Spinal cord (tissue), 10 donors: ENCODE data around the gene SAFB2. TPM values are rescaled to one million over a fixed set of nuclear protein-coding genes. Genes with fewer than 3 reads are reported as not detected.

Source experiments
- DNase-seq, 6 donors: peaks; one replicate each; pipeline versions ENCODE4 v3.0.0 to v3.0.0-alpha.2; 2013 to 2015; ENCODE audit warnings: low spot score in 6 of 6, low read depth in 4 of 6
- H3K27ac ChIP-seq: one replicate; pipeline ENCODE4 v1.5.1; 2013; ENCODE audit warnings: low read depth, low read length, control low read depth
- H3K27me3 ChIP-seq: one replicate; pipeline ENCODE4 v1.6.1; 2013; ENCODE audit warnings: low read length; ENCODE audit not compliant: control insufficient read depth, insufficient read depth
- H3K36me3 ChIP-seq: one replicate; pipeline ENCODE4 v1.6.1; 2013; ENCODE audit warnings: low read length; ENCODE audit not compliant: control insufficient read depth, insufficient read depth
- H3K4me1 ChIP-seq: one replicate; pipeline ENCODE4 v1.6.1; 2013; ENCODE audit warnings: low read length; ENCODE audit not compliant: control insufficient read depth, insufficient read depth
- H3K4me3 ChIP-seq: one replicate; pipeline ENCODE4 v1.5.1; 2013; ENCODE audit warnings: low read depth, low read length, control low read depth
- H3K9me3 ChIP-seq: one replicate; pipeline ENCODE4 v1.6.1; 2013; ENCODE audit warnings: low read length; ENCODE audit not compliant: control insufficient read depth, insufficient read depth
- WGBS: methylation state at CpG from one replicate; pipeline ENCODE4 v1.1.5; 2013; ENCODE audit warnings: missing lambda C conversion rate; ENCODE audit not compliant: insufficient coverage; 5-methylcytosine and 5-hydroxymethylcytosine counted together
- polyA plus RNA-seq, 2 donors: library from polyadenylated mRNA; unstranded; fragments of 120-200 nt; gene quantifications; one replicate each; pipeline ENCODE4 v1.2.1, GENCODE V29; 2013; ENCODE audit not compliant: insufficient read length in 2 of 2
- total RNA-seq, 2 donors: library from RNA; depleted of rRNA in 1 of 2; stranded (reverse); fragments of 120-200 nt in 1 of 2; fragments of >200 nt in 1 of 2; gene quantifications; one replicate each; pipeline versions ENCODE4 v1.2.3 to v1.2.4, GENCODE V29; 2013 to 2014
- donor health status: healthy.

SAFB2 gene
- total and polyA plus RNA-seq, 4 donors: 36.6 to 122 (median 67.4) TPM

DNA sequence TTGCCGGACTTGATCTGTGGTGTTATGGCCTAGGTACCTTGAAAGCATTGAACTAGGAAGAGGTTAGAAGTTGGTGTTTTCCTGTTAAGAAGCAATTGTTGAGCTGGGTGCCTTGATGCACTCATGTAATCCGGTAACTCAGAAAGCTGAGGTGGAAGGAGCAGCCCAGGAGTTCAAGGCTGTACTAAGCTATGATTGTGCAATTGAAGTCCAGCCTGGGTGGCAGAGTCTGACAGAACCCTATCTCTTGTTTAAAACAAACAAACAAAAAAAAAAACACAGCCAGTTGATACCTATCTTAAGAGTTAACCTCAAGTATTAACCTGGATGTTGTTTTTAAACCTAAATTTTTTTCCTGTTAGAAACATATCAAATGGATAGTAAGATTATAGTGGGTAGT, 19.6 kb upstream of the SAFB2 start:
- no peak for DNase-seq
- Histone ChIP-seq H3K9me3 (no peaks in the 10 kb centered on the region), H3K4me3 (no peak overlapping the region), H3K36me3 (peaks cover 41% of the 10 kb centered on the region), H3K27ac (no peak overlapping the region), H3K27me3 (no peaks in the 10 kb centered on the region), H3K4me1 (no peaks in the 10 kb centered on the region)
- WGBS: 100% methylated on average over 2 of the region's 2 CpGs

- Histone ChIP-seq H3K36me3 (peaks cover 33% of the 10 kb centered on the region), H3K4me1 (no peaks in the 10 kb centered on the region), H3K4me3 (no peak overlapping the region), H3K27me3 (no peaks in the 10 kb centered on the region), H3K27ac (no peak overlapping the region), H3K9me3 (no peaks in the 10 kb centered on the region)
- 100% methylated on average over 2 of the region's 4 CpGs for WGBS
- DNase-seq: no peak
Measured at GRCh38 chr19:5641171-5641570, 18.6 kb upstream of the SAFB2 start.

GRCh38 chr19:5637971-5638370, 15.4 kb upstream of the SAFB2 start:
- H3K4me1 ChIP-seq: no peaks in the 10 kb centered on the region
- peaks cover 22% of the 10 kb centered on the region for H3K36me3 ChIP-seq
- WGBS: no CpG with 5 or more reads among the region's 1 CpG
- no peak overlapping the region for H3K27ac ChIP-seq
- no peak overlapping the region for H3K4me3 ChIP-seq
- no peaks in the 10 kb centered on the region for H3K9me3 ChIP-seq
- DNase-seq: no peak
- no peaks in the 10 kb centered on the region for H3K27me3 ChIP-seq

- Histone ChIP-seq H3K4me1 (no peaks in the 10 kb centered on the region), H3K27ac (no peak overlapping the region)
- 85% methylated on average over 4 of the region's 6 CpGs for WGBS
Measured at GRCh38 chr19:5635427-5635826, 12.9 kb upstream of the SAFB2 start.

DNA sequence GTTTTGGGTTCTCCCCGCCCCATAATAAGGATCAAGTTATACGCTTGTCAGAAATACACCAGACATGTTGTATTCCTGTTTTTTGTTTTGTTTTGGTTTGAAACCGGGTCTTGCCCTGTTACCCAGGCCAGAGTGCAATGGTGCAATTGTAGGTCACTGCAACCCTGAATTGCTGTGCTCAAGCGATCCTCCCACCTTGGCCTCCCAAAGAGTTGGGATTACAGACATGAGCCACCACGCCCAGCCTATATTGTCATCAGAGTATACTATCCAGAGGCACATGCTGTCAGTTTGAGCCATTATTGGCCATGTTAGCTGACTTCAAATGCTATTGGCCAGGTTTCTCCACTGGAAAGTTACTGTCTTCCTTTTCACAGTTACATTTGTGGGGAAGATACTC, 10.1 kb upstream of the SAFB2 start:
- Histone ChIP-seq H3K4me1 (no peaks in the 10 kb centered on the region), H3K36me3 (peaks cover 24% of the 10 kb centered on the region), H3K4me3 (no peak overlapping the region), H3K27me3 (no peaks in the 10 kb centered on the region), H3K27ac (no peak overlapping the region), H3K9me3 (no peaks in the 10 kb centered on the region)
- WGBS: 84% methylated on average over 3 of the region's 5 CpGs
- DNase-seq: no peak

More at GRCh38 chr19:5635427-5635826, 12.9 kb upstream of the SAFB2 start:
- H3K36me3 ChIP-seq: peaks cover 16% of the 10 kb centered on the region
- no peak for DNase-seq
- no peaks in the 10 kb centered on the region for H3K27me3 ChIP-seq
- H3K9me3 ChIP-seq: no peaks in the 10 kb centered on the region
- H3K4me3 ChIP-seq: no peak overlapping the region

DNA sequence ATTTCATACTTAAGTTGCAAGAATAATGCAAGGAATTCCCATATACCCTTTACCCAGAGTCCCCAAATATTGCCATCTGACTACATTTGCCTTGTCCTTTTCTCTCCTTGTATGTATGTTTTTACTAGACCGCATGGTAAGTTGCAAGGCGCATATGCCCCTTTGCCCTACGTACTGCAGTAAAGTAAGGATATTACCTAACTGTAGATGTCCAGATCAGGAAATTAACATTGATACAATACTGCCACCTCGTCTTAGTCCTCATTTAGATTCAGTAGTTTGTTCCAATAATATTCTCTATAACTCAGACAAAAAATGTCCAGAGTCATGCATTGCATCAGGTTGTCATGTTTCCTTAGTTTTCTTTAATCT, 9.7 kb upstream of the SAFB2 start:
- no CpG with 5 or more reads among the region's 4 CpGs for WGBS
- no peaks in the 10 kb centered on the region for H3K9me3 ChIP-seq
- H3K4me1 ChIP-seq: no peaks in the 10 kb centered on the region
- no peak overlapping the region for H3K4me3 ChIP-seq
- H3K27me3 ChIP-seq: no peaks in the 10 kb centered on the region
- peaks cover 28% of the 10 kb centered on the region for H3K36me3 ChIP-seq
- H3K27ac ChIP-seq: no peak overlapping the region
- DNase-seq: no peak

- 100% methylated on average over 1 of the region's 9 CpGs for WGBS
- no peak overlapping the region for H3K4me3 ChIP-seq
- no peak for DNase-seq
- H3K36me3 ChIP-seq: peaks cover 33% of the 10 kb centered on the region
- peaks cover 3% of the 10 kb centered on the region for H3K4me1 ChIP-seq
- no peaks in the 10 kb centered on the region for H3K9me3 ChIP-seq
- no peak overlapping the region for H3K27ac ChIP-seq
- H3K27me3 ChIP-seq: no peaks in the 10 kb centered on the region
Measured at GRCh38 chr19:5631567-5632240, 9.1 kb upstream of the SAFB2 start.

DNA sequence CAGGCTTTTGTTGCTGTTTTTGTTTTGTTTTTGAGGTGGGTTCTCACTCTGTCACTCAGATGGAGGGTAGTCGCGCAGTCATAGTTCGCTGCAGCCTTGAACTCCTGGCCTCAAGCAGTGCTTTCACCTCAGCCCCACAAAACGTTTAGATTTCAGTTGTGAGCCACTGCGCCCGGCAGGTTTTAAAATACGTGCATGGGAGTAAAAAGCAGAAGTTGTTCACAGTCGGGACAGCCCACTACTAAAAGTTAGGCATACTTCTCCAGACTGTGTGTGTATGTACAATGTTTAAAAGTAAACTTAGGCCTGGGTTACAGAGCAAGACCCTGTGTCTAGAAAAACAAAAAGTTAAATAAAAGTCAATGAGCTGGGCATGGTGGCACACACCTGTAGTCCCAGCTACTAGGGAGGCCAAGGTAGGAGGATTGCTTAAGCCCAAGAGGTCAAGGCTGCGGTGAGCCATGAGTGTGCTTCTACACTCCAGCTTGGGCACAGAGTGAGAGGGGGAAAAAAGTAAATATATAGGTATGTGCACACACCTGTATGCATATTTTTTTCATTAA, 6.4 kb upstream of the SAFB2 start:
- no peak overlapping the region for H3K4me3 ChIP-seq
- H3K9me3 ChIP-seq: no peaks in the 10 kb centered on the region
- DNase-seq: no peak
- H3K27ac ChIP-seq: no peak overlapping the region
- peaks cover 25% of the 10 kb centered on the region for H3K4me1 ChIP-seq
- no peaks in the 10 kb centered on the region for H3K27me3 ChIP-seq
- peaks cover 44% of the 10 kb centered on the region for H3K36me3 ChIP-seq
- no CpG with 5 or more reads among the region's 9 CpGs for WGBS

DNA sequence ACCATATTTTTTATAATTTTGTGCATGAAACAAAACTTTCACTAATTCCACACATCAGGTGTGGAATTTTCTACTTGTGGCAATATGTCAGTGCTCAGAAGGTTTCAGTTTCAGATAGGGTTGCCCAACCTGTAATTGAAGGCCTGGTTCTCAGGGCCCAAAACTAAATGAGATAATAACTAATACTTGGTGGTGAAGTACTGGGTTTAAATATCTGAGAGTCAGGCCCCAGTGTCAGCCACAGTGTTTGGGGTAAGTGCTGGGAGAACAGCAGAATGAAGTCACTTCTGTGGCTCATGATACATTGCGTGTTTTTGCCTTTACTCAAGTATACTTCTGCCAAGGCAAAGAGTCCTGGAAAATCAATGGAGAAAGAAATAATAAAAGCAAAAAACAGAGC, 5.9 kb upstream of the SAFB2 start:
- no peak overlapping the region for H3K4me3 ChIP-seq
- no peaks in the 10 kb centered on the region for H3K9me3 ChIP-seq
- no peak overlapping the region for H3K27ac ChIP-seq
- no peaks in the 10 kb centered on the region for H3K27me3 ChIP-seq
- no peak for DNase-seq
- peaks cover 44% of the 10 kb centered on the region for H3K36me3 ChIP-seq
- no CpG with 5 or more reads among the region's 1 CpG for WGBS
- peaks cover 30% of the 10 kb centered on the region for H3K4me1 ChIP-seq

DNA sequence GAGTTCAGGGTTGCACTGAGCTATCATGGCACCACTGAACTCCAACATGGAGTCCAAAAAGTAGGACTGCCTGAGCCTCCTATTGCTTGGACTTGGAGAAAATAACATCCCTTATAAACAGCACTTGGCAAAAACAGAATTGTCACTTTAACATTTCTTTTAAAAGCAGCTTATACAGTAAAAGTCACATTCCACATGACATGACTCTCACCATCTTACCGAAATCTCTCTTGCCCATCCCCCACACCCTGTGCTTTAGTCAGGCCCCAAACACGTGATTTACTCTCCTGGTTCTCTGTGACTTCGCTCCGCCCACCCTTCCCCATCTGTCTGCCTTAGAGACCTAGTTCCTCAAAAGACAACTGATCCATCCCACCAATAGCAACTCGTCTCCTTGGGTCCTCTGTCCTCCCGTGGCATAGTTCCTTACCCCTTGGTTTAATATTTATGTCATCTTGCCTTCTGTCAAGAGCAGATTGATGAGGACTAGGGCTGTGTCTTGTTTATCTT, 4.9 kb upstream of the SAFB2 start:
- H3K27ac ChIP-seq: no peak overlapping the region
- no peaks in the 10 kb centered on the region for H3K27me3 ChIP-seq
- H3K4me1 ChIP-seq: peaks cover 30% of the 10 kb centered on the region
- 56% methylated on average over 4 of the region's 6 CpGs for WGBS
- H3K4me3 ChIP-seq: no peak overlapping the region
- H3K9me3 ChIP-seq: no peaks in the 10 kb centered on the region
- DNase-seq: peak in 2 of 6 donors; percentile 13 to 21
- H3K36me3 ChIP-seq: peaks cover 40% of the 10 kb centered on the region
